ENCODE data around the gene RNF212B. TPM values are rescaled to one million over a fixed set of nuclear protein-coding genes. Genes with fewer than 3 reads are reported as not detected.
A peak's percentile ranks its signal among the peaks of the same experiment; 100 is the strongest.
"Not testable (repeated sequence)": the region's sequence is repeated elsewhere in the genome, so short reads cannot be mapped to it uniquely, and the experiment has no call there.

Gene RNF212B
- total and polyA plus RNA-seq, 2 donors, result 0.05 to 0.07 TPM

DNA sequence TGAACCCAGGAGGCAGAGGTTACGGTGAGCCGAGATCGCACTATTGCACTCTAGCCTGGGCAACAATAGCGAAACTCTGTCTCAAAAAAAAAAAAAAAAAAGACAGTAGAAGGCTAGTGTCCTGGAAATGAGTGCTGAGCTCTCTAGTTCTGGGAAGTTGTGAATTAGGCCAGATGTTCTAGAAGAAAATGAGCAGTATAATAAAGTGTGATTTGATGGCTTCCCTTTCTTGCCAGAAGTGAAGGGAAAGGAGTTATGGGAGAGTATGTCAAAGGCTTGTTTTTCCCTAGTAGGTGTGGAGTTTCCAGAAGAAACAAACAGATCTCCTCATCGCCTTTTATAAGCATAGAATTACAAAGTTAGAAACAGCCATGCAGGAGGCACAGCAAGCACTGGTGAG is 20.5 kb downstream of the RNF212B start:
- no peak for DNase-seq (ENCODE audit: low read depth in 6 of 9, low spot score in 9 of 9)
- 98% methylated on average over 5 of the region's 5 CpGs for WGBS
- Histone ChIP-seq H3K4me3 (ENCODE audit: low read length in 2 of 2) (no peak overlapping the region), H3K27me3 (ENCODE audit: control insufficient read depth in 2 of 2, insufficient read depth in 1 of 2, low read length in 1 of 2) (peaks cover 0 to 7% of the 10 kb centered on the region in 2 donors), H3K36me3 (ENCODE audit: control insufficient read depth in 2 of 2, insufficient read depth in 2 of 2, low read length in 1 of 2) (no peaks in the 10 kb centered on the region), H3K9me3 (ENCODE audit: control insufficient read depth in 2 of 2, insufficient read depth in 1 of 2, low read length in 1 of 2) (no peaks in the 10 kb centered on the region), H3K27ac (ENCODE audit: low read depth in 1 of 2, low read length in 1 of 2) (no peak overlapping the region), H3K4me1 (ENCODE audit: control insufficient read depth in 2 of 2, insufficient read depth in 2 of 2, low read length in 2 of 2) (no peaks in the 10 kb centered on the region)

DNA sequence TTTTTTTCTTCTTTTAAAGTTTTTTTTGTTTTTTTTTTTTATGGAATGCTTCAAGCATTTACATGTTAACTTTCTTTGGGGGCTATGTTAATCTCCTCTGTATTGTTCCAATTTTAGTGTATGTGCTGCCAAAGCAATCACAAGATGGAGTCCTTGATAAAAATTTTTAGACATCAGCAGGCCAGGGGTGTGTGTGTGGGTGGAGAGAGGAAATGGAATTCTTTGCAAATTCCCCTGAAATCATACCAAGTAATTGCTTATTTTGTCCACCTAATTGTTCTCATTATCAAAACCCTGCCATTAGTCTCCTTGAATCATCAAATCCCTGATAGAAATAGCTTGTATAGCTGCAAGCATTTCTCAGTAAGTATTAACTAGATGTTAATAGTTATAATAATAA is 21.7 kb downstream of the RNF212B start:
- no peak overlapping the region for H3K4me3 ChIP-seq (ENCODE audit: low read length in 2 of 2)
- no peaks in the 10 kb centered on the region for H3K4me1 ChIP-seq (ENCODE audit: control insufficient read depth in 2 of 2, insufficient read depth in 2 of 2, low read length in 2 of 2)
- no peak overlapping the region for H3K27ac ChIP-seq (ENCODE audit: low read depth in 1 of 2, low read length in 1 of 2)
- H3K9me3 ChIP-seq (ENCODE audit: control insufficient read depth in 2 of 2, insufficient read depth in 1 of 2, low read length in 1 of 2), result no peaks in the 10 kb centered on the region
- H3K27me3 ChIP-seq (ENCODE audit: control insufficient read depth in 2 of 2, insufficient read depth in 1 of 2, low read length in 1 of 2), result peaks cover 0 to 7% of the 10 kb centered on the region in 2 donors
- H3K36me3 ChIP-seq (ENCODE audit: control insufficient read depth in 2 of 2, insufficient read depth in 2 of 2, low read length in 1 of 2), result no peaks in the 10 kb centered on the region
- no peak for DNase-seq (ENCODE audit: low read depth in 6 of 9, low spot score in 9 of 9)

DNA sequence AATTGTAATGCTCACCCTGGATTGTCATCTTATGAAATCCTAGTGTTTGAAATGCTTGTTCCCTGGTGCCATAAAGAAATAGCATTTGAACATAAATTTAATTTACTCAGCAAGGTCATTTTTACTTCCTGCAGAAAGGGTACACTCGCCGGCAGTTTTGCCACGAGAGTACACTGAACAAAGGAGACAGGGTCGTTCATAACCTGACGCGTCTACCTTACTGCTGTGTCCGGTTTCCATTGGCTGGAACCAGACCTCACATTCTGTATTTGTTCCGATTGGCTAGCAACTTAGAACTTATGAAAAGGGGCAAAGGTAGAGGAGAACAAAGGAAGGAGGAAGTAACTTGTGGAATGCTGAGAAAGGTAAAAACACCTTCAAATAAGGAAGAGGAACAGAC is 23.1 kb downstream of the RNF212B start:
- not testable (repeated sequence) for H3K27ac ChIP-seq (ENCODE audit: low read depth in 1 of 2, low read length in 1 of 2); H3K36me3 ChIP-seq (ENCODE audit: control insufficient read depth in 2 of 2, insufficient read depth in 2 of 2, low read length in 1 of 2); DNase-seq (ENCODE audit: low read depth in 6 of 9, low spot score in 9 of 9); H3K27me3 ChIP-seq (ENCODE audit: control insufficient read depth in 2 of 2, insufficient read depth in 1 of 2, low read length in 1 of 2); H3K4me3 ChIP-seq (ENCODE audit: low read length in 2 of 2); H3K4me1 ChIP-seq (ENCODE audit: control insufficient read depth in 2 of 2, insufficient read depth in 2 of 2, low read length in 2 of 2); H3K9me3 ChIP-seq (ENCODE audit: control insufficient read depth in 2 of 2, insufficient read depth in 1 of 2, low read length in 1 of 2)
- 89% methylated on average over 8 of the region's 8 CpGs for WGBS

DNA sequence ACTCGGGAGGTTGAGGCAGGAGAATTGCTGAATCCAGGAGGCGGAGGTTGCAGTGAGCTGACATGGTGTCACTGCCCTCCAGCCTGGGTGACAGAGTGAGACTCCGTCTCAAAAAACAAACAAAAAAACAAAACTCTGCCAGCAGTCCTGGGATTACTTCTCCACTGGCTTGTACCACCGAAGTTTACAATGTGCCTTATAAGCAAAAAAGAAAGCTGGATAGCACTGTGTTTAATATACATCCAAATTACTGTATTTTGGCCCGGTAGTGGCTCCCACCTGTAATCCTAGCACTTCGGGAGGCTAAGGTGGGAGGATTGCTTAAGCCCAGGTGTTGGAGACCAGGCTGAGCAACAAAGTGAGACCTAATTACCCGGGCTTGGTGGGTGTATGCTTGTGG is 31.5 kb downstream of the RNF212B start:
- DNase-seq (ENCODE audit: low read depth in 6 of 9, low spot score in 9 of 9), result no peak
- Histone ChIP-seq H3K36me3 (ENCODE audit: control insufficient read depth in 2 of 2, insufficient read depth in 2 of 2, low read length in 1 of 2) (no peaks in the 10 kb centered on the region), H3K4me1 (ENCODE audit: control insufficient read depth in 2 of 2, insufficient read depth in 2 of 2, low read length in 2 of 2) (no peaks in the 10 kb centered on the region), H3K27ac (ENCODE audit: low read depth in 1 of 2, low read length in 1 of 2) (no peak overlapping the region), H3K4me3 (ENCODE audit: low read length in 2 of 2) (no peak overlapping the region), H3K9me3 (ENCODE audit: control insufficient read depth in 2 of 2, insufficient read depth in 1 of 2, low read length in 1 of 2) (no peaks in the 10 kb centered on the region), H3K27me3 (ENCODE audit: control insufficient read depth in 2 of 2, insufficient read depth in 1 of 2, low read length in 1 of 2) (no peaks in the 10 kb centered on the region)
- WGBS, result 96% methylated on average over 7 of the region's 7 CpGs

DNA sequence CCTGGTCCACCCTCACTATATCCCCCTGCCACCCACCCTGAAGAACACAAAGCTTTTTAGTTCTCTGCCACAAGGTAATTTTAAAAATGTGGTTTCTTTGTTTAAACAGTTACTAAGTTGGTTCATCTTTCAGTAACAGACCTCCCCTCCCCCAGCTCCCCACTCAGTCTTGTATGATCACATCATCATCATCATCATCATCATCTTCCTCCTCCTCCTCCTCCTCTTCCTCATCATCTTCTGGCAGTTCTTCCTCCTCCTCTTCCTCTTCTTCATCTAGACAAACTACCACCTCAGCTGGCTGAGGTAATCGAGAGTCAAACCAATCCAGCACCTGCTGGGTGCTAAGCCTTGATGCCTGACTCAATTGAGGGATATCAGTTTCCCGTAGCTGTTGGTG is 37.7 kb downstream of the RNF212B start:
- Histone ChIP-seq H3K4me3 (ENCODE audit: low read length in 2 of 2) (no peak overlapping the region), H3K9me3 (ENCODE audit: control insufficient read depth in 2 of 2, insufficient read depth in 1 of 2, low read length in 1 of 2) (no peaks in the 10 kb centered on the region), H3K4me1 (ENCODE audit: control insufficient read depth in 2 of 2, insufficient read depth in 2 of 2, low read length in 2 of 2) (no peaks in the 10 kb centered on the region), H3K36me3 (ENCODE audit: control insufficient read depth in 2 of 2, insufficient read depth in 2 of 2, low read length in 1 of 2) (peaks cover 0 to 10% of the 10 kb centered on the region in 2 donors), H3K27ac (ENCODE audit: low read depth in 1 of 2, low read length in 1 of 2) (no peak overlapping the region), H3K27me3 (ENCODE audit: control insufficient read depth in 2 of 2, insufficient read depth in 1 of 2, low read length in 1 of 2) (no peaks in the 10 kb centered on the region)
- DNase-seq (ENCODE audit: low read depth in 6 of 9, low spot score in 9 of 9), result no peak
- 94% methylated on average over 2 of the region's 2 CpGs for WGBS

DNA sequence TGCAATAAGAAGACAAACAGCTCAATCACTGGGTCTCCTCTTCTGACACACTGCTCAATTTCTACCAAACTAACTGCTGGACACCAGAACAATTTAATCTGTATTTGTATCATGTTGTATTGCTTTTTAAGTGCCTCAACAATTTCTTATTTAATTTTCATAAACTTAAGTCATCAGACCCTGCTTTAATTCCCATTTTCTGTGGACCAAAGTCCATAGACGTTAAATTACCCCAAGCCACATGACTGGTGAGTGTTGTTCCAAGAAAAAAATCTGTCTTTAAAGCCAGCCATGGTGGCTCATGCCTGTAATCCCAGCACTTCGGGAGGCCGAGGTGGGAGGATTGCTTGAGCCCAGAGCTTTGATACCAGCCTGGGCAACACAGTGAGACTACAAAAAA is 39.5 kb downstream of the RNF212B start:
- Histone ChIP-seq H3K4me3 (ENCODE audit: low read length in 2 of 2) (no peak overlapping the region), H3K9me3 (ENCODE audit: control insufficient read depth in 2 of 2, insufficient read depth in 1 of 2, low read length in 1 of 2) (no peaks in the 10 kb centered on the region), H3K36me3 (ENCODE audit: control insufficient read depth in 2 of 2, insufficient read depth in 2 of 2, low read length in 1 of 2) (peaks cover under 1 to 10% of the 10 kb centered on the region in 2 donors), H3K27ac (ENCODE audit: low read depth in 1 of 2, low read length in 1 of 2) (no peak overlapping the region), H3K4me1 (ENCODE audit: control insufficient read depth in 2 of 2, insufficient read depth in 2 of 2, low read length in 2 of 2) (no peaks in the 10 kb centered on the region), H3K27me3 (ENCODE audit: control insufficient read depth in 2 of 2, insufficient read depth in 1 of 2, low read length in 1 of 2) (no peaks in the 10 kb centered on the region)
- WGBS, result 95% methylated on average over 3 of the region's 3 CpGs
- DNase-seq (ENCODE audit: low read depth in 6 of 9, low spot score in 9 of 9), result no peak

DNA sequence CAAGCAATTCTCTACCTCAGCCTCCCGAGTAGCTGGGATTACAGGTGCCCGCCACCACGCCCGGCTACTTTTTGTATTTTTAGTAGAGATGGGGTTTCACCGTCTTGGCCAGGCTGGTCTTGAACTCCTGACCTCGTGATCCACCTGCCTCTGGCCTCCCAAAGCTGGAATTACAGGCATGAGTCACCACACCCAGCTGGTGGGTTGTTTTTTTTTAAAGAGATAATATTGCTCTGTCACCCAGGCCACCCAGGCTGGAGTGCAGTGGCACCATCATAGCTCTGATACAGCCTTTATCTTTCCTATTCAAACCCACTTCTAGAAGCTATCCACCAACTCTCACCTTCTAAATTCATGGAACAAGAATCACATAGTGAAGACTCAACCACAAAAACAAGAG is 40.2 kb downstream of the RNF212B start:
- H3K4me3 ChIP-seq (ENCODE audit: low read length in 2 of 2); H3K27ac ChIP-seq (ENCODE audit: low read depth in 1 of 2, low read length in 1 of 2); DNase-seq (ENCODE audit: low read depth in 6 of 9, low spot score in 9 of 9); H3K36me3 ChIP-seq (ENCODE audit: control insufficient read depth in 2 of 2, insufficient read depth in 2 of 2, low read length in 1 of 2); H3K27me3 ChIP-seq (ENCODE audit: control insufficient read depth in 2 of 2, insufficient read depth in 1 of 2, low read length in 1 of 2); H3K9me3 ChIP-seq (ENCODE audit: control insufficient read depth in 2 of 2, insufficient read depth in 1 of 2, low read length in 1 of 2); H3K4me1 ChIP-seq (ENCODE audit: control insufficient read depth in 2 of 2, insufficient read depth in 2 of 2, low read length in 2 of 2): not testable (repeated sequence)
- 97% methylated on average over 6 of the region's 6 CpGs for WGBS

DNA sequence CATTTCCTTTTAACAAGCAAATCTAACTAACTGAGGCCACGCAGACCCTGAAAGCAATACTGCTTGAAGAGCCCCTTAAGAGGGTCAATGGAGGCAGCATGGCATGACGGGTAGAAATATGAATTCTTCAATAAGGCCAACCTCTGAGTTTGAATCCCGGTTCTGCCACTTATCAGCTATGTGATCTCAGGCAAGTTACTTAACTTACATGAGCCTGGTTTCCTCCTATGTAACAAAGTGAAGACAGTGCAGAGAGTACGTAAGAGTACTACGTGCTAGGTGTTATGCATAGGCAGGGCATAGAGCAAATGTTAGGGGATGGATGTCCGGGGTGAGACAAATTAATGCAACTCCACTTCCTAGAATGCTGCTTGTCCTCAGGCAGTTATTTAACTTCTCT is 43.5 kb downstream of the RNF212B start:
- Histone ChIP-seq H3K36me3 (ENCODE audit: control insufficient read depth in 2 of 2, insufficient read depth in 2 of 2, low read length in 1 of 2) (peaks cover 4 to 5% of the 10 kb centered on the region in 2 donors), H3K4me3 (ENCODE audit: low read length in 2 of 2) (no peak overlapping the region), H3K9me3 (ENCODE audit: control insufficient read depth in 2 of 2, insufficient read depth in 1 of 2, low read length in 1 of 2) (no peaks in the 10 kb centered on the region), H3K27me3 (ENCODE audit: control insufficient read depth in 2 of 2, insufficient read depth in 1 of 2, low read length in 1 of 2) (no peaks in the 10 kb centered on the region), H3K4me1 (ENCODE audit: control insufficient read depth in 2 of 2, insufficient read depth in 2 of 2, low read length in 2 of 2) (peaks cover 0 to 7% of the 10 kb centered on the region in 2 donors), H3K27ac (ENCODE audit: low read depth in 1 of 2, low read length in 1 of 2) (no peak overlapping the region)
- DNase-seq (ENCODE audit: low read depth in 6 of 9, low spot score in 9 of 9), result no peak
- WGBS, result 99% methylated on average over 6 of the region's 6 CpGs

DNA sequence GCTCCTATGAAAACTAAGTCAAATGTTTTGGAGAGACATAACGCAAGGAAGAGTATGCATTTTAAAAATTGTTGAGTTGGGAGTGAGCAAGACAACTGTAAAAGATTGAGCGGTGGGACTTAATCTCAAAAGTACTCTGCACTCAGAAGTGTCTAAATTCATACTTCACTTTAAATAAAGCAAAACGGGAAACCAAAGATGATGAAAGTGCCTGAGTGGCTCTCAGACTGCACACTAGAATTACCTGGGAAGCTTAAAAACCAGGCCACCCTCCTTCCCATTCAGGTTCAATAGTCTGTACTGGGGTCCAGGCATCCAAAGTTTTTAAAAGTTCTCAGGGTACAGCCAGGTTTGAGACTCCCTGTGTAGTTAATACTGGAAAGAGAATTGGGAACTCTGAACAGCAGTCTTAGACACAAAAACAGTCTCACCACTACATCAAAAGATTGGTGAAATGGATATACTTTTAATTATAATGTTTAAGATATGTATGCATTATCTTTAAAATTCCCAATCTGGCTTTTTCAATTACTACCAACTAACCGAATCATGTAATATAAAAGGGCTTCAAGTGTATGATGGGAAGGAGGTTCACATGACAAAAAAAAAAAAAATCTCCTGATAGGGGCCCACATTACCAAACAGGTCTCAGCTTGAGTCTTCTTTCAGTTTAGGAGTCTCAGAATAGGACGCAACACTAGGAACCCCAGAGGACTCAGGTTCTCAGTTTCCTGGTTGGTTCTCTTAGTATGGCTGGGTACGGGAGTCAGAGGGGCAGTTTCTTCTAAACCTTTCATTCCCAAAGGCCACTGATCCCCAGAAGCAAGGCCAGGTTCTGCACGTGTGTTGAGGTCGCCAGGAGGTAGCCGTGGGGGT is 47.2 kb downstream of the RNF212B start:
- DNase-seq (ENCODE audit: low read depth in 6 of 9, low spot score in 9 of 9), result peak in 3 of 9 donors; percentile 19 to 57 (median 23)
- peaks cover 0 to 4% of the 10 kb centered on the region in 2 donors for H3K36me3 ChIP-seq (ENCODE audit: control insufficient read depth in 2 of 2, insufficient read depth in 2 of 2, low read length in 1 of 2)
- H3K4me1 ChIP-seq (ENCODE audit: control insufficient read depth in 2 of 2, insufficient read depth in 2 of 2, low read length in 2 of 2), result peaks cover 3 to 15% of the 10 kb centered on the region in 2 donors
- WGBS, result 33% methylated on average over 9 of the region's 9 CpGs
- peak overlapping the region; percentile 80 to 92 for H3K4me3 ChIP-seq (ENCODE audit: low read length in 2 of 2)
- no peaks in the 10 kb centered on the region for H3K27me3 ChIP-seq (ENCODE audit: control insufficient read depth in 2 of 2, insufficient read depth in 1 of 2, low read length in 1 of 2)
- H3K27ac ChIP-seq (ENCODE audit: low read depth in 1 of 2, low read length in 1 of 2), result peak overlapping the region; percentile 85 to 88
- no peaks in the 10 kb centered on the region for H3K9me3 ChIP-seq (ENCODE audit: control insufficient read depth in 2 of 2, insufficient read depth in 1 of 2, low read length in 1 of 2)

Data from thymus (tissue), 11 donors.